HG03196 (cell line): ENCODE results near the gene BATF.
"Not testable (repeated sequence)": the region's sequence is repeated elsewhere in the genome, so short reads cannot be mapped to it uniquely, and the experiment has no call there.

Experiments used
- ATAC-seq: cut with Tn5 transposase; IDR thresholded peaks from one replicate; pipeline ENCODE4 v1.9.1; 2021; ENCODE audit not compliant: unreplicated experiment

Gene BATF, protein sequence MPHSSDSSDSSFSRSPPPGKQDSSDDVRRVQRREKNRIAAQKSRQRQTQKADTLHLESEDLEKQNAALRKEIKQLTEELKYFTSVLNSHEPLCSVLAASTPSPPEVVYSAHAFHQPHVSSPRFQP

DNA sequence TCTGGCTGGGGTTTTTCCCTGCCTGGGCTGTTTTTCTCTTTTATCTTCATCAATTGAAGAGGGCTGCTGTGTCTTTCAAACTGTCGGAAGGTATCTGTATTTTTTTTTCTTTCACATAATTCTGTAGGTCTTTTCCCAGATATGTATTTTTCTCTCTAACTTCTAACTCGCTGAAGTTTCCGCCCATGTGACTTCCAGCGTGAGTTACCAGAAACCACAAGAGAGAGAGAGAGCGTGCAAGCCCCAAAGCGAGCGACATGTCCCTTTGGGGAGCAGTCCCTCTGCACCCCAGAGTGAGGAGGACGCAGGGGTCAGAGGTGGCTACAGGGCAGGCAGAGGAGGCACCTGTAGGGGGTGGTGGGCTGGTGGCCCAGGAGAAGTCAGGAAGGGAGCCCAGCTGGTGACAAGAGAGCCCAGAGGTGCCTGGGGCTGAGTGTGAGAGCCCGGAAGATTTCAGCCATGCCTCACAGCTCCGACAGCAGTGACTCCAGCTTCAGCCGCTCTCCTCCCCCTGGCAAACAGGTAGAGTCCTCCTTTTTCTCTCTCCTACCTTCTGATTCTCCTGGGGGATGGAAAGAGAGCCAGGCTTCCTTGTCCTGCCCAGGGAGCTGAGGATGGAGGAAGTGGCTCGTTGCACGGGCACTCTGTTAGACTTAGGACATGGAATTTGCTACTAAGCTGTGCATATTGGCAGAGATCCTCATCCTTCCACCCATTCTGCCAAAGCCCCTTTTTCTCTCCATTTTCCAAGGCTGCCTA lies at the start of gene BATF:
Gene BATF (plus strand): TSS at position 246 of the 759 bp plus-strand sequence. CDS start 214 bp downstream, at position 460.
- ATAC-seq = peak; percentile 50

DNA sequence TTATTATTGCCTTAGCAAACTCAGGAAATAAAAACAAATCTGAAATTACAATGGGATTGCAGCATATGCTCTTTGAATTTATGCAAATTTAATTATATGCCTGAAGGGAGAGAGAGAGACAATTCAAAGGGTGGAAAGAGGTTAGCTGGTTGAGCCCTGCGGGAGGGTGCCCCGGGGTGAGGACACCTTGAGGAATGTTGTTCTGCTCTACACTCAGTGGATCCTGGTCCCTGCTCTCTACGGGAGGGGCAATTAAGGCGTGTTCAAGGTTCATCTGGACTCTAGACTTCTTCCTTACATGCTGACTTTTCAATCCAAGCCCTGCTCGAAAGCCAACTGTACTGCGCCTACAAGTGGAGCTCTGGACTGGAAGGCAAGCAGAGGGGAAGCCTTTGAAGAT lies 48.1 kb upstream of the BATF start:
- not testable (repeated sequence) for ATAC-seq

DNA sequence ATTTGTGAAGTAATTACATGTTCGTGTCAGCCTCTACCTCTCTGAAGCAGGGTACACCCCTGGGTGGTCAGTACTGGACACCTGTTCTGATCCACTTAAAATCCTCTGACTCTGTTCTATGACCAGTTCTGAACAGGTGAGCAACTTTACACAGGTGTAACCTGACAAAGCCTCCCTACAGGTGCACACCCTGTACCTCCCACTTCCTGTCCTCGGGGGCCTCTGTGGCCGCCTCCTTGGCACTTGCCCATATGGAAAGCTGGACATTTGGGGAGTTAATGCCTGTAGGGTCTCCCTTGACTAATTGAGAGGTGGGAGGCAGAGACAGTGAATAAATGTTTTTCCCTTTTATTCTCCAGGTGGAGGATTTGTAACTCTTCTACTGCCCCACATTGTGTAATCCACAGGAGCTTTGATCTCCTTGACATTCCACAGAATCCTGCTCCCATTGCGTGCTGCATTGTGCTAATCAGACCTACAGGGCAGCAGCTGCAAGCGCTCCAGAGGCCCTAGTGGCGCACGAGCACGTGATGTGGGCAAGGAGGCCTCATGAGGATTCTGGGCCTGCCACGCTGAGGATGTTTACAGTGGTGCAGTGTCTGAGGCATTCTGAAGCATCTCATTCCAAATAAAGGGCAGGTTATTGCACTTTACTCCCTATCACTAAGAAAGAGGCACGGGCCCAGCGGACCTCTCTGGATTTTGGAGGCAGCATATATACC lies 45.8 kb upstream of the BATF start:
- ATAC-seq = no peak

DNA sequence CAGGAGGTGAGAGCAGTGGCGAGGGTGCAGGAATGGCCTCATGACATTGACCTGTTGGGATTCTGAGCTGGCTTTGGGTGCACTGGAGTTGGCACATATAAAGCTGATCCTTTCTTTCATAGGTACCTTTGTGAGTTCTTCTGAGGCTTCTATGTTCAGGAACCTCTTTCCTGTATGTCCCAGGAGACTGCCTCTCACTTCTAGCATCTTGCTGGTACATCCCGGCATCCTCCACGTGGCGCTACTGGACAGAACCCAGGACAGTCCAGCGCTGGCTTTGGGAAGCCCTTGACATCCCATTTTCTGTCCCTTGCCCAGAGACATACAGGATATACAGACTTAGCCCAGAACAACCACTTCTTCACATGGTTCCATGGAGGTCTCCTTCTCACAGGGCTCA lies 44.4 kb upstream of the BATF start:
- ATAC-seq = no peak

DNA sequence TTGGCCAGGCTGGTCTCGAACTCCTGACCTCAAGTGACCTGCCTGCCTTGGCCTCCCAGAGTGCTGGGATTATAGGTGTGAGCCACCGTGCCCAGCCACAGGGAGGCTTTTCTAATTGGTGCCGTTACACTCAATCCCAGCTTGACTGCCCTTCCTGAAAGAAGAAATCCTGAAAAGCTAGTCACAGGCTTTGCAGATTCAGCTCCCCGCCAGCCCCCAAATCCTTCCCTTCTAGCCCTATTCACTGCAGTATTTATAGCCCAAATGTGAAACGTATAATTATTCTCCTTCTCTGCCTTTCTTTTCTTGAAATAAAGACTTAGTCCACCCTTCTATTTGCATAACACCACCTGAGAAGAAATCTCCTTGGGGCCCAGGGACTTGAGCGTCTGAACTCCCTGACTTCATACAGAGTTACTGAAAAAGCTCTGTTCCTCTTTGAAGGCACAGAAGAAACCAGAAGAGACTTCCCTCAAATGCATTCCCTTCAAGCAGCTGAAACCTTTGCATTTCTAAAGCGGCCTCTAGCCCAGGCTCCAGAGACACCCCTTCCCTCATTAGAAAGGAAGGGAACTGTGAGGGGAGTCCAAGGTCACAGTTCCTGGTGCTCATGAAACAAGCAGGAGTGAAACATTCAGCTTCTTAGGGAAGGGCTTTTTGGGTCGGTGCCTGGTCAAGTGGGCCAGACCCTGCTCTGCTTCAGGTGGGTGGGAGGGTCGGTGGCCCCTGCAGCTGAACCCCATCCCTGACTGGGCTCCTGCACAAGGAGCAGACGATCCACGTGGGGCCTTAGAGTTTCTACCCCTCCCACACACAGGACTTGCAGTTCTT lies 42.3 kb upstream of the BATF start:
- no peak for ATAC-seq

DNA sequence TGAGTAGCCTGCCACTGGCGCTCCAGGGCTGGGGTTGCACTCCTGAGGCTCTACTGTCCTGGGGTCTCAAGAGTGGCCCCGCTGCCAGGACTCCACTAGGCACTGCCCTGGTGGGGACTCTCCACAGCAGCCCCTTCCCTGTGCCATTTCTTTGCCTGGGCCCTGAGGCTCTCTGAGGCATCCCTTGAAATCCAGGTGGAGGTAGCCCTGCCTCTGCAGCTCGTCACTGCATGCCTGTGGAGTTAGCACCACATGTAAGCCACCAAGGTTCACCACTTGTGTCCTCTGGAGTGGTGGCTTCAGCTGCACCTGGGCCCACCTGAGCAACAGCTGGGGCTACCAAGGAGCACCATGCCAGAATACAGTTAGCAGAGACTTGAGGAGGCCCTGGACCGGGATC lies 39.9 kb upstream of the BATF start:
- no peak for ATAC-seq

DNA sequence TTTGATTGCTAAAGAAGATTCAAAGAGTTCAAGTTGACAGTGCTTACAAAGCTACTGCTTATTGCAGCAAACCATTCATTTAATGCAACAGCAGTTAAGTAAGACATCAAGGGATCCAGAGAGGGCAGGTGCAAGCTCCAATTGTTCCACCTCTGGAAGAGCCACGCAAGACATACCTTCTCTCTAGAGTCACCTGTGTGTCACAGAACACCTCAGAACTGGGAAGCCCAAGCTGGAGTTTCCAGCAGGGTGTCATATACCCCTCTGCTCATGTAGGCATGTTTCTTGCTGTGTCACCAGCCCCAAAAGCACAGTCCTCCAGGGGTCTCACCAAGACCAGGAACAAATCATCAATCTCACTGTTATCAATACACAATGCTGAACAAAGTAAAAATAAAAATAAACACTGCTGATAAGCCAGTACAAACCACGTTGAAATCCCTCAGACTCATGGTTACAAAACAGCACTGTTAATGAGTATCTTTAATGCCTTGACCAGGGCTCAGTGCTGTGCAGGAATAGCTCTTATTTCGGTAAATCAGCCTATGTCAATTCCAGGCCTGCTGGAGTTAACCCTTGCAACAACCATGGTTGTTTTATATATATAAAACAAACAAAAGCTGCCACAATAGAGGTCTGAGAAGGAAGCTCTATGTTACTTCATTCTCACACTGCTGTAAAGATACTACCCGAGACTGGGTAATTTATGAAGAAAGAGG lies 37.4 kb upstream of the BATF start:
- no peak for ATAC-seq

DNA sequence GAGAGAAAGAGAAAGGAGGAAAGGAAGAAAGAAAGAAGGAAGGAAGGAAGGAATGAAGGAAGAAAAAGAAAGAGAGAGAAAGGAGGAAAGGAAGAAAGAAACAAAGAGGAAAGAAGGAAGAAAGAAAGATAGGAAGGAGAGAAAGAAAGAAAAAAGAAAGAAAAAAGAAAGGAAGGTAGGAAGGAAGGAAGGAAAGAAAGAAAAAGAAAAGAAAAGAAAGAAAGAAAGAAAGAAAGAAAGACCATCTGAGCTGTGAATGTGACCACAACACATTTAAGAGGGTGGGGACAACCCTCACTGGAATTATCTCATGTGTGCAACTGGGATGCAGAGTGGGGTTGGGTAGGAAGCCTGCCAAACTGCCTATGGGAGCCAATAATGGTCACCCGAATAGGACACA lies 36.0 kb upstream of the BATF start:
- no peak for ATAC-seq

DNA sequence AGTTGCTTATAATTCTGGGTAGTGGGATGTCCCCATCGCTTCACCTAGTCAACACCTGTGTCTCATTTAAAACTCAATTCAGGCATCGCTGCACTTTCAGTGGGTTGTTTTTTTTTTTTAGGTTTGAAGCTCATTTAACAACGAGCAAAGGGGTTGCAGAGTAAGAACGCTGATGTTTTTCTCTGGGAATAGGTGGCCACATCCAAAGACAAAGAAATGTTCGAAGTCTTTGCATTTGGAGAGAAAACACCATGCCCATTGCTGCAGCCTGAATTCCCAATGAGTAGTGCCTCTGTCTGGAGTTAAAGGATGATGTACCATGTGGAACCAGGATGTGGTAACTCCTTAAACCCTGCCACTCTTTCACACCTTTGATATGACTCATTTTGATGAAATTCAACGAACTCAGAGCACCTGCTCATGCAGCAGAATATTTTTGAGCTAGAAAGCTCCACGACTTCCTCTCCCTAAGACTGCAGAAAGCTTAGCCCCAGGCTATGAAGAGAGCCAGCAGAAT lies 35.1 kb upstream of the BATF start:
- peak; percentile 78 for ATAC-seq

DNA sequence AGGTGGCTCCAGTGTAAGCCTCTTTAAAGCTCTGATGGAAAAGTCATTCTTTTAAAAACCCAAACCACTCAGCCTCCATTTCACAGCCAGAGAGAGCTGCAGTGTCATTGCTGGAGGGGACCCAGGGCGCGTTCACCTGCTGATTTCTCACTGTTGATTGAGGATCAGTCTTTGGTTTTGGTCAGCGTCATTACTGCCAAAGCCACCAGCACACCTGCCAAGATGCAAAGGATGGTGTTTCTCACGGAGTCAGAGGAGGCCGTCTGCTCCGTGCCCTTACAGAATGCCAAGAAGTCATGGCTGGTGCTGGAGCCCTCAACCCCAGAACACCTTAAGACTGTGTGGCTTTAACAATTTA lies 32.8 kb upstream of the BATF start:
- no peak for ATAC-seq

DNA sequence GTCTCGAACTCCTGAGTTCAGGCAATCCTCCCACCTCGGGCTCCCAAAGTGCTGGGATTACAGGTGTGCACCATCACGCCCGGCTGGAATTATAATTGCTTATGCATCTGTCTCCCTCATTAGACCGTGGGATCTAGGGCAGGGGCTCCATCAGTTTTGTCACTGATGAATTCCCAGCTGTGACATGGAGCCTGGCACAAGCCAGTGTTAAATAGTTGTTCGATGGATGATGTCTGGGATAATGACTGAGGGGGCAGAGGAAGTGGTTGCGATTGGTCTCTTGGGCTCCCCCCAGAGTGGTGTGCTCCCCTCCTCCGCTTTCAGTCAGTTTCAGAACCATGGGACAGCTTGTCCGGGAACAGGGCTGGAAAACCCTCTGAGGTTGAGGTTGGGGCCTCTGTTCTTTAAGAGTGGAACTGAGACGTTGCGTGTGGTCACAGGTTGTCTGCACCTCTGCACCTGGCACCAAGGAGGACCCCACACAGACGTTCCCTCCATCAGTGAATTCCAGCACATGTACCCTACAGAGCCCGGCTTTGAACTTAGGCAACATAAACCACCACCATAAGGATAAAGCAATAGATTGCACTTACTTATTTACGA lies 30.8 kb upstream of the BATF start:
- no peak for ATAC-seq

DNA sequence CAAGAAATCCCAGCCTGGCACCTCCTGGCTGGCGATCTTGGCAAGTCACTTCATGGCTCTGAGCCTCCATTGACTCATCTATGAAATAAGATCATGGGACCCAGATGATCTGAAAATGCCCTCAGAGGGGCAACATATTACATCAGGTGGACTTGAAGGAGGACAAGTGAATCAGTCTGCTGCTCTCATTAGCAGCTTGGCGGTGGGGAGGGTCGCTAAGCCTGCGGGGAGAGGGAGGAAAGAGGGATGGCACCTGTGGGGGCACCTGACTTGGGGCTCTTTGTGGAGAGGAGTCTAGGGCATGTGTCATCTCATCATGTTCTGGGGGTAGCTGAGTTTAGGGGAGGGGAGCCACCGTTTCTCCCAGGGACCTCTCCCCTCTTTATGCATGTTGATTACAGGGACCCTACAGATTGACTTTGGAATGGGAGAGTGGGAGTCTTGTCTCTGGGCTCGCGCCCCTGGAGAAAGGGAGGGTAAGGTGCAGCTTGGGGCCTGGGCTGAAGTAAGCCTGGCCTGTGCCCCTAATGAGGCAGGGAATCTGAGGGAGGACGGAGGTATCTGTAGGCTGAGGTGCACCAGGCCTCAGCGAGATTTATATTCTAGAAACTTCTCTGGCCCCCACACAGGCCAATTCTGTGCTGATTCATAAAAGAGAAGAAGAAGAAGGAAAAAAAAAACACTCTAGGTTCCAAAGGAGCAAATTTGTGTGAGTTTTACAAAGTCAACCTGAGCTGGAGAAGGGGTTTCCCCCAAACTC lies 29.3 kb upstream of the BATF start:
- no peak for ATAC-seq

DNA sequence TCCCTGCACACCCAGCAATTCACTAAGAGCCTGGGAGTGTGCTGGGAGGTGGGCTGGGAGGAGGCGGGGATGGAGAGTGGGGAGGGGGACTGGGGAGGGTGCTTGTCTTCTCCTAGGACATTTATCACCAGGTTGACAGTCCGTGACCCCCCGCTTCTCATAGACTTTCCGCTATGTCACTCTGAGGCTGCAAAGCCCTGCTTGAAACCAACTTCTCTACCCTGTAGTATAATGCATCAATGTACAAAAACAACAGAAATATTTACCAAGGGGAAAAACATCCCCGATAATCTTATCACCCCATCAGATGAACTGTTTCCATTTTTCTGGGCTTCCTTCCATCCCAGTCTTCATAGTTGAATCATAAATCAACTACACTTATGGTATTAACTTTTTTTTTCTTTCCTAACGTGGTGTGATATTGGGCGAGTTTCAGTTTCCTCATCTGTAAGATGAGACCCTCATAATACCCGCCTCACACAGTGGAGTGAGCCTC lies 28.6 kb upstream of the BATF start:
- ATAC-seq = no peak

DNA sequence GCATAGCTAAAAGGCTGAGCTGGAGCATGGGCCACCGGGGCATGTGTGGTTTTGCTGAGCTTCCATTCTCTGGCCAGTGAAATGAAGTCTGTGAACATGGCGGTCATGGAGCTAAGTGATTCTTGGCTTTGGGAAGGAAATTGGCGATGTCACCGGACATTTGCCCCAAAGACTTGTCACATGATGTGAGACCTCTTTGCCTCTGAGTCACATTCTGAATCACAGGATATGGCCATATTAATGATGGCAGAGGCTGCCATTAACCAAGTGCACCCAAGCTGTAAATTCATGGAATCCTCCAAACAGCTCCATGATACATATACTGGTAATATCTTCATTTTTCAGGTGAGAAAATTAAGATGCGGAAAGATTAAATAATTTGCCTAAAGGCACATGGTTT lies 27.4 kb upstream of the BATF start:
- ATAC-seq = no peak

DNA sequence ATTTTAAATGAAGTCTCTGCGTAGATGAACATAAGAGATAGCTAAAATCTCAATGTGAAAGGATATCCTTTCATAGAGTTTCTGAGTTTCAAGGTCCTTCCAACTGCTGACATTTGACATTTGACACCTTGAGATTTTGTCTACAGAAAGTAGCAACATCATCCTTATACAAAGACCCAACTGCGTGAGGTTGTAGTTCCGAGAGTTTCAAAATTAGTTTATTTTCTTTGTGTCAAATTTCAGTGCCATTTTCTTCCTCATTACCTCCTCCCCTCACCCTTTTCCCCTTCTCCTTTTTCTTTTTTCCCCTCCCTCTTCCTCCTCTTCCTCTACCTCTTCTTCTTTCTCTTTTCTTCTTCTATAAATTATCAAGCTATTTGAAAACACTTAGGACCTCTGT lies 26.9 kb upstream of the BATF start:
- no peak for ATAC-seq

DNA sequence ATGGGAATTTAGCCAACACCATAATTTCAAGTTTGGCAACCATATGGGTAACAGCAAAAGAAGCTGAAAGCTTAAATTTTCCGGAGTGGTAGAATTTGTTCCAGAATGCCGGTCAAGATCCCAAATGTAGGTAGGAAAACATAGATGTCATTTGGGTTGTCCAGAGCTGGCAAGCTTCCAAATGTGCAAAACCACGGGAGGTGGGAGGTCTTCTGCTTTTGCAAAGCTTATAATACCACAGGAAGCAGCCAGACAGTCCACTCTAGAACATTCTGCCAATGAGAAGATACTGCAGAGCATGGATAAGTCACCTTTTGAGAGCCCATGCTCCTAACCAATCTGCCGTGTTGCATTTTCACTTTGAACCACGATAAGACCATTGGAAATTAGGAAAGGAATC lies 26.4 kb upstream of the BATF start:
- no peak for ATAC-seq

DNA sequence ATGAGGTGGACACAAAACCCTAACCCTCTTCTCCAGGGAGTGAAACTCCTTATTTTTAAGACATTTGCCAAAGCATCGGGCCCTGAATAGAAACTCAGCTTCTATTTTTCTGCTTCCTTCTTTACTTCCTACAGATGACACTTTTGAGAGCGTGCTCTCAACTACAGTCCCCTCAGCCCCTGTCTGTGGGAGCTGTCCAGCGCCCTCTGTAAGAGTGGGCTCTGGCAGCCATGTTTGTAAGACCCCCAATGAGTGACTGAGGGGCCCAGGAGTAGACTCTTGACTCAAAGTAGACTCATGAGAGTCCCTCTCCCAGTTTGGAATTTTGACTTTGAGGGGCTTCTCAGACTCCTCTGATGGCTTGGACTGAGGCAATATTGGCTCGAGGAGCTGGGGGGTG lies 25.5 kb upstream of the BATF start:
- no peak for ATAC-seq

DNA sequence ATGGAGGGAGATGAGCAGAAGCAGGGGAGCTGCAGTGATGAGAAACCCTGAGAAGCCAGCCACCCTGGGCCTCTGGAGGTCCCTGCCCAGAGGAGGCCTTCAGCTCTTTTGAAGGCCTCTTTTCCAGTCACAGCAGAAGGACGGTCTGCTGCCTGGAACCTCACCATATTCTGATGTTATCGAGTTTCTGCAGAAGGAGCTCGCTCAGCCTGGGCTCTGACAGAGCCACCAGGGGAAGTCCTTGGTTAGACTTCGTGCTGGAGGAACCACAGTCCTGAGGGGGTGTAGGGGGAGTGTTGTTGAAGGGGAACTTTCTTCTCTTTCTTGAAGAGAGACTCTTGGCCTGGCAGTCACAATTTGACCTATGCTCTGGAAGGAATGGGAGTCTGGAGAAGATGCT lies 25.1 kb upstream of the BATF start:
- ATAC-seq = peak; percentile 43

DNA sequence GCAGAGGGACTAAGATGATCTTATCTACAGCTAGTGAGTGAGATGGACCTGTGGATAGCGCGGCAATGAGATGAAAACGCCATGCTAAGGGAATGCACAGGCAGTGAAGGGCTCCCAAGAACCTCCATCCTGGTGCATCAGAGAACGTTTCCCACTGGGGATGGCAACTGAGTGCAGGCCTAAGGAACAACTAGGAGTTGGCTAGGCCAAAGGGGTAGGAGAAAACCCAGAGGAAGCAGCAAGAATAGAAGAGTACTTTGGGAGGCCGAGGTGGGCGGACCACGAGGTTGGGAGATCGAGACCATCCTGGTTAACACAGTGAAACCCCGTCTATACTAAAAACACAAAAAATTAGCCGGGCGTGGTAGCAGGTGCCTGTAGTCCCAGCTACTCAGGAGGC lies 24.6 kb upstream of the BATF start:
- no peak for ATAC-seq
